ENCODE data around the gene ALS2CL.

The ALS2CL gene

DNA sequence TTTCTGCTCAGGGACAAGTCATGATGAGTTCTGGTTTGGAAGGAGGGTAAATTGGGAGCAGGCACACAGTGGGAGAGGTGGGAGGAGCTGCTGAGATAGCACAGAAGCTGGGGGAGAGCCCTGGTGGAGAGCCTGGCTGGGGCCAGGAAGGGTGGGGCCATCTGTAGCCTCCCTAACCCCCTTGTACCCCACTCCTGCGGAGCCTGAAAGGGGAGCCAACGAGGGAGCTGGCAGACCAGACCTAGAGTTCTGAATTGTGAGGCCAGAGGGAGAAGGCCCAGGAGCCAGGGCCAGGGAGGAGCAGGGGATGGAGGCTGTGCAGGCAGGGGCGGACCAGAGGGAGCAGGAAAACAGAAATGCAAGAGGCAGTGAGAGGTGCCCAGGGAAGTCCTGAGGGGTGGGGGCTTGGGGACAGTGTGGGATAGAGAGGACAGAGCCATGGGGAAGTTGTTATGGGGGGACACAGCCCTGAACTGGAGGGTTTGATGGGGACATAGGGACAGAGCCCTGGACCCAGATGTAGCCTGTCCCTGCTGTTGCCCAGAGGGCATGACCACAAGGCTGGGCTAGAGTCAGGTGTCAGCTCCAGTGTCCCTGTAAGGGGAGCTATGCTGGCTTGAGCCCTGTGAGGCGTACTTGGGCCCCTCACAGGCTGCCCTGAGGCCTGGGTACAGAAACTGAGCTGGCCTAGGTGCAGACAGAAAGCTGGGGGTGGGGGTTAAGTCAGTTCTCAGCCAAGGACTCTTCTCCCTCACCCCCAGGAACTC, 8.9 kb upstream of the ALS2CL start:
- DNase-seq (ENCODE audit: low read depth) = no peak

DNA sequence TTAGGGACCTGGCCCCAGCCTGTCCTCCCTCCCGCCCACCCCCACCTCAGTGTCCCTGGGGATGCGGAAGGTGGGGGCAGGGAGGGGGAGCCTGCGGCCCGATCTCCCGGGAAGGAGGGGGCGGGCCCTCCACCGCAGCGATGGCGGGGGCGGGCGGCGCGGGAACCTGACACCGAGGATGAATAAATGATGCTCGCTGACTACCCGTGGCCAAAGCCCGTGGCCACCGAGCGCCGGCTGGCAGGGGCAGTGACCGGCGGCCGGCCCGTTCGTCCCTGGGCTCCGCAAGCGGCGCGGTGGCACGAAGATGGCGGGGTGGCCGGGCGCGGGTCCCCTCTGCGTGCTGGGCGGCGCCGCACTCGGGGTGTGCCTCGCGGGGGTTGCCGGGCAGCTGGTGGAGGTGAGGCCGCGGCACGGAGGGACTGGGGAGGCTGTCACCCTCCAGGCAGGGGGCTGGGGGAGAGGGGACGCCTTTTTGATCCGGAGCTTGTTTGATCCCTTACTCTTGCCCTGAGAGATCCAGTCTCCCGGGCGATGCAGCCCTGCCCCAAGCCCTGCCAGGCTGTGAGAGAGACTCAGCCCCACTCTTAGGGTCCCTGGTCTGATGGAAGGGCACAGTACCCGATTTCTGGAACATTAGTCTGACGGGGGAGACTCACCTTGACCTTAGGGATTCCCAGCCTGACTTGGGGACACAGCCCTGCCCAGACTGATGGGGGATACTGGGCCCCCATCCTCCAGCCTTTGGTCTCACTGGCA, 7.9 kb upstream of the ALS2CL start, which contains the start of gene TMIE:
TMIE (plus strand) TSS at position 212 of the 759 bp plus-strand sequence; CDS start at position 308, 96 bp downstream.
- no peak for DNase-seq (ENCODE audit: low read depth)

DNA sequence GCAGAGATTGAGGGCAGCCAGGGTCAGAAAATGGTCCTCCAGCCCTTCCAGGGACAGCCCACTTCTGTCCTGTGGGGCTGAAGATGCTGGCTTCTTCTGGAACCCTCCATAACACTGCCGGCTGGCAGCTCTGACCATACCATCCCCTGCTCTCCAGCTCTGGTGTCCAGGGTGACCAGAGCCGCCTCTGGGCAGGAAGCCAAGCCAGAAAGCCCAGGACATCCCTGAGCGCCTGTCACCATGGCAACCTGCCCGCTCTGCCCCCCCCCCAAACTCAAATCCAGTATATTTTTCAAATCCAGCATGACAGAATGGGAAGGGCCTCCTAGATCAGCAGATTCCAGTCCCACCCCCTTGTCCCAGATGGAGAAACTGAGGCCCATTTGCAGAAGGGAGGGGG, 7.3 kb upstream of the ALS2CL start:
- no peak for DNase-seq (ENCODE audit: low read depth)

DNA sequence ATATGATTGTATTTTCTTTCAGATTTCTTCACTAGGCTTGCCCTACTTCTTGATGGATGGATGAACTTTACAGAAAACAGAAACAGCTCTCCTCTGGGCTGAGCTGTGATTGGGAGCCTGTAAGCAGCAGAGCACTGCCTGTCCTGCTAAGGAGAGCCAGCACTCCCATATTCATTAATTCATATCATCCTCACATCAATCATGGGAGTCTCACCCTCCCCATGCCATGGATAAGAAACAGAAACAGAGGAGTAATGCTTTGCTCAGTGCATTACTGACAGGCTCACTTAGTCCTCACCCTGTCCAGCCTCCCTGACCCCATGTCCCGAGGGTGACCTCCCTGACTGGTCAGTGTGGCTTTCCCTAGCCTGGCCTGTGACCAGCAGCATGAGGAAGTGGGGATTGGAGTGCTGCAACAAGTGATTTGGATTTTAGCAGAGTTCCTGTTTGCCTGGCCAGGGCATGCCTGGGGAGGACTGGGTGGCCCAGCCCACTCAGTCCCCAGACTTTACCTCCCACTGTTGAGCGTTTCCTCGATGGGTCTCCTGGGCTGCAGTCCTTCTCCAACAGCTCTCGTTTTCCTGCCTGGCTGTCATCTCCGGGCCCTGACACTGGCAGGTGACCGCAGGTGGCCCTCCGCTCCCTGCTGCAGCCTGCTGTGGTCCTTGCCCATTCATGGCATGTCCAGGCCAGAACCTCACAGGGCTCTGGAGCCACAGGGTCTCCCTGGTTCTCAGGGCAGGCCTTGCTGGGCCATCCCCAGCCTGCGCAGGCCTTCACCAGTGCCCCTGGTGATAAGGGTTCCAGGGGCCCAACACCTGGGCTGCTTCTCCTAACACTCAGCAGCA, 6.4 kb upstream of the ALS2CL start:
- no peak for DNase-seq (ENCODE audit: low read depth)

DNA sequence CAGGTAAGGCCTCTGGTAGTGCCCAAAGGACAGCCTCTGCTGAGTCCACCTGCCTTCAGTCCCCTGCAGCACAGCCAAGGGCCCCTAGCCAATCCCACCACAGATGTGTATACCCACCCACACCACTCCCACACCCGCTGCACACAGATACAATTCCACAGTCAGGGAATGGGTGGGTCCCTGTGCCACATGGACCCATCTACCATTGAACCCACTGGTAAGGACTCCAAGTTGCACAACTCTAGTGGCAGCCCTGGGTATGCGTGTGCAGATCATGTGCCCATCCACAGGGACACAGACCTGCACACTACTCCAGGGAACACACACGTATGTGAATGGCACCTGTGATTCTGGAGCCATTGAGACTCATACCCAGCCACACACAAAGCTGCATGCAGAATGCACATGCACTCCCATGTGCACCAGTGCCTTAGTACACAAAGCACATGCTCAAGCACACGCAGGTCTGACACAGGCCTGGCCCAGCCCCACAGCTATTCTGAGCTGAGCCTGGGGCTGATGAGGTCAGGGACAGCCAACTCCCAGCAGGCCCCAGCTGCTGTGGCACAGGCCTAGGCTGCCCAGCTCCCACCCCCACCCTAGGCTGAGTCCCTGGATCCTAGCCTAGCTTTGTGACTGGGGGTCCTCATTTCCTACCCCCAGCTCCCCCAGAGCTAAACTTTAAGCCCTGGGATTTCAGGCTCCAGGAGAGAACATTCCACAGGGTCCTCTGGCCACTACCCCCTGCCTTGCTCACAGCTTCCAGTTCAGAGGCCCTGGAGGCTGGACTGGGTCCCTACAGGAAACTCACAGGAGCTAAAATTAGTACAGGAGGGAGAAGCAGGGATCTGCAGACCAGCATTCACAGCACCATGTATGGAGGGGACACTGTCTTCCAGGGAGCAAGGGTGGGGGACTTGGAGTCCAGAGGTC, 2.7 kb upstream of the ALS2CL start:
- no peak for DNase-seq (ENCODE audit: low read depth)

DNA sequence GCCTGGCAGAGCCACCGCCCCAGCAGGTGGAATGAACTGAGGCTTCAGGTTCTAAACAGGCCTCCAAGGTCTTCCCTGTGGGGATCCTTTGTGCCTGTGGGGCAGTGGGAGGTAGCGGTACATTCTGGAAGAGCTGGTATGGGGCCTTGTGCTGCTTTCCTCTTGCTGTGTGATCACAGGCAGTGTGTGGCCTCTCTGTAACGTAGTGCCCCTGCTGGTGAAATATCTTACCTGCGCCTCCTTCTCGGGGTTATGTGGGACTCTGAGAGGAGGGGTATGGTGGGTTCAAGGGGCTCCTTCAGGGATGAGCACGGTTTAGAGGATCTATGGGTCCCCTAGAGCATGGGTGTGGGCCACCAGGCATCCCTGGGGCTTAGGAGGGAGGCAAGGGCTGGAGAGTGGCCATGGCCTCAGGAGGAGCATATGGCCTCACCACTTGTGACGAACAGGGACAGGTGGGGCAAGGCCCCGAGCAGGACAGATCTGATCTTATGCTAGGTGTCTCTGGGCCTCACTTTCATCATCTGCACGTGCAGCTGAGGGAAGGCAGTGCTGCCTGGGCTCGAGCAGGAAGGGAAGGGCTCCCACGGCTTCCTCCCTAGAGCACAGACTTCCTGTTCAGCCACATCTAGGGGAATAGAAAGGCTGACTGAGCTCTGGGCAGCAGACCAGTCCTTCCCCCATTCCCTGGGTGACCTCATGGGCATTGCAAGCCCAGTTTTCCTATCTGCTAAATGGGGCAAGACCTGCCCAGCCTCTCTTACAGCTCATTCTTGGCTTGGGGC, 1.9 kb upstream of the ALS2CL start:
- no peak for DNase-seq (ENCODE audit: low read depth)

DNA sequence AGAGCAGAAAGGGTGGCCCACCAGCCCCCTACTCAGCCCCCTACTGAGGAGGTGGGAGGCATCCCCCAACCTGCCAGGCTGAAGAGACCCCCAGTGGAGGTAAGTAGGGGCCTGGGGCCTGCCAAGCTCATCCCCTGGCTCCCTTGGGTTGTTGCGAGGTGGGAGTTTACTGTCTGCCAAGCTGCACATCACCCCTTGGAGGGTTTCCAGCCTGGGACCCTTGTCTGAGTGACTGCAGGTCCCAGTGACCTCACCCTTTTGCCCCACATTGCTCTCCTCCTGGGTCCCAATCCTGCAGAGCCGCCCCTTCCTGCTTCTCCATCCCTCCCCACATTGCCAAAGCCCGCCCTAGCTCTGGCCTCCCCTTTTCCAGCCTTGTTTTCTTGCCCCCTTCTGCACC, 1.0 kb upstream of the ALS2CL start:
- DNase-seq (ENCODE audit: low read depth) = no peak

DNA sequence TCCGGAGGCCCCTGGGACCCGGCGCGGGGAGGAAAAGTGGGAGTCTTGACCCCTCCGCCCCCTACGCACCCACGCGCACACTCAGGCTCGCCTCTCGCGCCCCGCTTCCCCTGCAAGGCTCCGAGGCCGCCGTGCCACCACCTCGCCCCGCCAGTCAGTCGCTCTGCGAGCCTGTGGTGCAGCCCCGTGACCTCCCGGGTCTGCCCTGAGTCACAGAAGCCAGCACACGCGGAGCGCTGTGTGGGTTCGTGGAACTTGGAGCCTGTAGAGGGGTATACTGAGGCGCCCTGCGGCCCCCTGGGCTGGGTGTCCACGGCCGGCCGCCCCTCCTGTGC, 380 bp upstream of the ALS2CL start:
- no peak for DNase-seq (ENCODE audit: low read depth)

DNA sequence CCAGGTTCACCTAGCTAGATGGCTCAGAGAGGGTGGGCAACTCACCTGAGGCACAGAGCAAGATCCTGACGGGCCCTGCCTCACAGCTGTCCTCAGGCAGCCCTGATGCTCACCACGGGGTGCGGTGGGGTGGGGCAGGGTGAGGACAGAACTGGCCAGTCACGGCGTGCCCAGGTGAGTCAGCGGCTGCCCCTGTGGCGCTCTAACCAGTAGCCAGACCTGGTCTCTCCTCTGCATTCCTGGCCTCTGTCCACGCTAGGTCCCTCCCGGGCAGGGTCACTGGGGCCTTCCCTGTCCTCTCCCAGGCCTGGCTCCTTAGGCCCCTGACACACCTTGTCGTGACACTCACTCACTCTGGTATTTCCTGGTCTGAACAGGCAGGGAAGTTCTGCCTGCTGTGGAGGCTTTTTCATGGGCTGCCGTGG, 901 bp downstream of the ALS2CL start:
- DNase-seq (ENCODE audit: low read depth) = no peak

DNA sequence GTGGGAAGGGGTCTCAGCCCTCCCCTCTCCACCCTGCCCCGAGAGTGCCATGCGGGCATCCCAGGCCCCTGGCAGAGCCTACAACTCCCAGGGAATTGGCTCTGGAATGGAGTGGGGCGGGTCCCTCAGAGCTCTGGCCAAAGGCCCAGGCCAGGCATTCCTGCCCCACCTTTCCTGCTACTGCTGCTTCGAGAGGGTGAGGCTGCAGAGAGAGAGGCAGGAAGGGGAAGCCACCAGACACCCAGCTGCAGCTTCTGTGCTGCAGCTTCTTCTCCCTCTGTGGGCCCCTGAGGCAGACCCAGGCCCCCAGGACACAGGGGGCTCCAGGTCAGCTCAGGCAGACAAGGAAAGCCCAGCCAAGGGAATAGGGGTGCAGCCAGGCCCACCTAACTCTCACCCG, 2.7 kb downstream of the ALS2CL start:
- no peak for DNase-seq (ENCODE audit: low read depth)

DNA sequence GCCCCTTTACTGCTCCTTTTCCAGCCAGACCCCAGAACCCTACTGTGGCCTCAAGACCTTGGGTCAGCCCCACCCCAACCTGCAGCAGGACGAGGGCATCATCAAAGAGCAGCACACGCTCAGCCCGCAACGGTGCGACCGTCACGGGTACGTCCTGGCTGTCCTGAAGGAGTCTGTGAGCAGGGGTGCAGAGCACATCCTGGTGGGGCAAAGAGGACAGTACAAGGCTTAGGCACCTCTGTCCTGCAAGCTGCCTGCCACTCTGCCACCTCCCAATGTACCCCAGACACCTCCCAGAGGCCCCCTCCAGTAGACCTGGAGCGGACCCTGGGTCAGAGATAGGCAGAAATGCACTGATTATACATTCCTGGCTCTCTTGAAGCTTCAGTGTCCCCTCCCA, 8.0 kb downstream of the ALS2CL start:
- DNase-seq (ENCODE audit: low read depth) = no peak

DNA sequence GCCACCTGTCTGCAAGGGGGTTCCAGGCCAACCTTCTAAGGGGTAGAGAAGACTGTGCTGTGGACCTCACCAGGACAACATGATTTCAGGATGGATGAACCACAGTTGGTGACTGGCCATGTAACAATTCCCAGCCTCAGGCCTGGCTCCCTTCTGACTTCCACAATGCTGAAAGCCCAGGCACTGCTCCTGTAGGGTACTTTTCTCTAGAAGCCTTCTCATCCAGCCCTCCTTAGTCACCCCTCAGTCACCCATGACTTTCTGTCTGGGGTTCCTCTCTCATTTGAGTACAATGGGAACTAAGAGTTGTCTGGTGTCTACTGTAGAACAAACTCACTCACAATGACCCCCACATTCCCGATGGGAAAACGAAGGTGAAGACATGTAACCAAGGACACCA, 8.6 kb downstream of the ALS2CL start:
- DNase-seq (ENCODE audit: low read depth) = no peak

DNA sequence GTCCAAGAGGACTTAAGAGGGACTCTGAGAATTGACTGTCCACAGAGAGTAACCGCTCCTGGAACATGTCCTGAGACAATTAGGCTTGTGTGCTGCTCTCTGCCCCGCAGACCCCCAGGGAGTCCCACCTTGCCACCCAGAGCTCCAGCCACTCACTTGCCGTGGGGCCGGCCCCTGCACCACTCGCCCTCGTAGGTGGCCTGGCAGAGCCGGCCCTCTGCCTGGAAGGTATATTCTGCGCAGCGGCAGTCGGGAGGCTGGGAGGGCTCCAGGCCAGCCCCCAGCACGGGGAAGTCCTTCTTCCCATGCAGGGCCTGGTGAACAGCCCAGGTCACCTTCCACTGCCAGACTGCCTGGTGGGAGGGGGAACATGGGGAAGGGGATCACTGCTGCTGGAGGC, 10.5 kb downstream of the ALS2CL start:
- no peak for DNase-seq (ENCODE audit: low read depth)

DNA sequence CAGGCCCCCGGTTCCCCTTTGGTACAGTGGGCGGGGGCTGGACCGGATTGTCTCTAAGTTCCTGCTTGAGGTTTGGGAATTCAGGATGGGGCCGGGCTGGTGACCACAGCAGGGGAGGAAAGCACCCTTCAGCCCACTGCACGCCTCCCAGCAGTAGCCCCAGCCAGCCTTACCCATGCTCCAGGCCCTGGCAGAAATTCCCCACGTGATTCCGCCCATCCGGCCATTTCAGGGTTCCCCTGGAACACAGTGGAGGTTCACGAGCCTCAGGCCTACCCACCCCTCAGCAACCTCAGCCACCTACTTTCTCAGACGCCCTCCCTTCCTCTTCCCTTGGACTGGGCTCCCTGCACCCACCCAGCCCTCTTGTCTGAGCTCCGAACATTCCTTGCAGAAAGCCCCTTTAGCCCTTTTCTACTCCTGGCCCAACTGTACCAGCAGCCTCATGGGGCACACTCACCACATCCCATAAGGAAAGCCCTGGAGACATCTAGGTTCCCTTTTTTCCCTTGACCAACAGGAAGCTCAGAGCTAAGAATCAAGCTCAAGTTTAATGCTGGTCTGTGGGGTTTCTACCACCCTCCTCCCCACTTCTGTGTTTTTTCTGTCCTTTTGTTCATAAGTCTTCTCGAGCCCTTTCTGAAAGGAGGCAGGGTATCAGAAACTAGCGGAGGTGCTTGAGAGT, 11.5 kb downstream of the ALS2CL start:
- DNase-seq (ENCODE audit: low read depth) = no peak

DNA sequence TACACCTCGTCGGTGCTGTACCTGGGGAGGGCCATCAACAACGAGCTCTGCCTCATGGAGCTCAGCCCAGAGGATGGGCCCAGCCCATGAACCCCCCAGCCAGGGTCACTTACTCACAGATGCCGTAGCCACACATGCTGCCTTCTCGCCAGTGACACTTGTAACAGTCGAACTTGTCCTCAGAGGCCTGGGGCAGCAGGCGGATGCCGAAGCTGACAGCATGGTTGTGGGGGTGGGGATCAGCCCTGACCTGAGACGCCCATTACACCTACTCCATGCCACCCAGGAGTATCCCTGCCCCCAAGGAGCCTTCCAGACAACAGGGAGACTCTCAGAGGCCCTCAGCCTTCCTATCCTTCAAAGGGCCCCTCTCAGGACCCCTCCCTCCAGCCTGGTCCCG, 12.1 kb downstream of the ALS2CL start:
- no peak for DNase-seq (ENCODE audit: low read depth)

DNA sequence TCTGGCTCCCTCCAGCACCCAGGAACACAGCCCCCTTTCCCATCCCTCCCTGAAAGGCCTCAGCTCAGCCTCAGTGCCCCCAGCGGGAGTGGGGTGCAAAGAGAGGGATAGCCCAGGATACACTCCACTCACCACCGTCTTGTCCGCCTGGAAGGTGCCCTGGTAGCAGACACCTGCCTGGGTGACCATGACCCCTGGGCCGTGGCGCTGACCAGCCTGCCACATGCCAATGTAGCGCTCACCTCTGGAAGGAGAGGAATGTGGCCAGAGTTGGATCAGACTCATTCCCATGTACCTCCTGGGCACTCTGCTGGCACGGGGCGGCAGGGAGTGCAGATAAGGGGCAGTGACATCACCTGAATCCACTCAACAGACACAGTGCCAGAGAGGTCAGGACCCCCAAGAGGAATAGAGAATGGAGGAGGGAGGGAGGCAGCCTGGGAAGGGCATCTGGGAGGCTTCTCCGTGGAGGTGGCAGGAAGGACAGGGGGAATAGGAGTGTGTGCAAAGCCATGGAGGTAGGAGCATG, 13.1 kb downstream of the ALS2CL start:
- DNase-seq (ENCODE audit: low read depth) = no peak

DNA sequence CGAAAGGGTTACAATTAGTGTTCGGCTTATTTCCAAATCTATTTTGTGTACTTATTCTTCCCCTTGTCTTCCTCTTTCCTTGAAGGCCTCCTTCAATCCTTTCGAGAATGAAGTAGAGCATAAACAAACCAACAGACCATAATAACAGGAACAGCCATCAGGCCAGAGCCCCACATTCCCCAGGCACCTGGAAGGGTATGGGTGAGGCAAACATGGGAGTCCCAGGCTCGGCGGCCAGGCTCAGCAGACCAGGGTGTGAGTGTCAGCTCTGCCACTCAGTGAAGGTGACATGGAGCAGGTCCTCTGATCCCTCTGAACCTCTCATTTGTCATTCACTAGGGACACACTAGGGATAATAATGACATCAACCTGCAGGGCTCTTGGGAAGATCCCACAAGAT, 13.8 kb downstream of the ALS2CL start:
- no peak for DNase-seq (ENCODE audit: low read depth)

DNA sequence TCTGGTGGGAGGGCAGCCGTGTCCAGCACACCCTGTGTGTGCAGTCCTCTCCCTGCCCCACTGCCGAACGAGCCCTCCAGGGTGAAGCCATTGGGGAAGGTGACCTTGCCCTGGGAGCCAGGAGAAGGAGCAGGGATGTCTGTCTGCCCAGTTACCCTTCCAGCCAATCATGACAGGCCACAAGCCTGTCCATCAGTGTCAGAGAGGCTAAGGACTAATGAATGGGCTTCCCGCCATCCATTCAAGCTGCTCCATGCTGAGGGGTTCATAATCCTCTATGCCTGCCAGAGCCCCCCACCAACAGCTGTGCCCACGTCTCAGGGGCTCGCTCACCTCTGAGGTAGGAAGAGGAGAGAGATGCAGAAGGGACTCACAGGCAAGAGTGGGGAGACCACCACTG, 15.2 kb downstream of the ALS2CL start:
- no peak for DNase-seq (ENCODE audit: low read depth)

DNA sequence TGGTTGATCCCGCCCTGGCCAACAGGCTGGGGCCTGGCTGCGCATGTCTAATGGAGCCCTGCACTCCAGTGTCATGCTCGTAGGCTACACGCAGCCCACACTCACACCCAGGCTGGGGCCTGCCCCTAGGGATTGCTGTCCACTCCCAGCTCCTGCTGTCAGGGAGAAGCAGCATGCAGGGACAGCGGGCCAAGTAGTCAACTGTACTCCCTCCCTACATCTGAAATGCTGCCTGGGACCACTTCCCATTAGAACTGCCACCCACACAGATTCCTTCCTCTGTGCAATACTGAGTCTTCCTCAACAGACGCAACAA, 16.1 kb downstream of the ALS2CL start:
- DNase-seq (ENCODE audit: low read depth) = no peak
